Measurements from ENCODE around the gene ECHDC3.

ECHDC3 gene

GRCh38 chr10:11715815-11716494, 26.2 kb upstream of the ECHDC3 start:
- DNase-seq (ENCODE audit: low read depth in 2 of 2) = no peak
- no peak overlapping the region for H3K4me3 ChIP-seq (replicated peaks in 1 of 2; ENCODE audit: low read depth in 2 of 2, low read length in 2 of 2)
- no peak for TF ChIP-seq CTCF (IDR thresholded peaks at IDR 0.05; ENCODE audit: low read depth, low read length)

GRCh38 chr10:11716686-11717085, 25.5 kb upstream of the ECHDC3 start:
- TF ChIP-seq CTCF (IDR thresholded peaks at IDR 0.05; ENCODE audit: low read depth, low read length) = no peak
- no peak overlapping the region for H3K4me3 ChIP-seq (replicated peaks in 1 of 2; ENCODE audit: low read depth in 2 of 2, low read length in 2 of 2)
- DNase-seq (ENCODE audit: low read depth in 2 of 2) = no peak

- no peak for DNase-seq (ENCODE audit: low read depth in 2 of 2)
- no peak overlapping the region for H3K4me3 ChIP-seq (replicated peaks in 1 of 2; ENCODE audit: low read depth in 2 of 2, low read length in 2 of 2)
- TF ChIP-seq CTCF (IDR thresholded peaks at IDR 0.05; ENCODE audit: low read depth, low read length) = no peak
Observed at GRCh38 chr10:11719496-11720259, 22.5 kb upstream of the ECHDC3 start.

GRCh38 chr10:11720260-11720741, 21.9 kb upstream of the ECHDC3 start:
- TF ChIP-seq CTCF (IDR thresholded peaks at IDR 0.05; ENCODE audit: low read depth, low read length) = no peak
- no peak overlapping the region for H3K4me3 ChIP-seq (replicated peaks in 1 of 2; ENCODE audit: low read depth in 2 of 2, low read length in 2 of 2)
- DNase-seq (ENCODE audit: low read depth in 2 of 2) = no peak

GRCh38 chr10:11721806-11722205, 20.4 kb upstream of the ECHDC3 start:
- no peak for TF ChIP-seq CTCF (IDR thresholded peaks at IDR 0.05; ENCODE audit: low read depth, low read length)
- no peak for DNase-seq (ENCODE audit: low read depth in 2 of 2)
- H3K4me3 ChIP-seq (replicated peaks in 1 of 2; ENCODE audit: low read depth in 2 of 2, low read length in 2 of 2) = no peak overlapping the region

GRCh38 chr10:11723359-11723758, 18.8 kb upstream of the ECHDC3 start:
- DNase-seq (ENCODE audit: low read depth in 2 of 2) = no peak

More at GRCh38 chr10:11723359-11723758, 18.8 kb upstream of the ECHDC3 start:
- no peak for TF ChIP-seq CTCF (IDR thresholded peaks at IDR 0.05; ENCODE audit: low read depth, low read length)
- H3K4me3 ChIP-seq (replicated peaks in 1 of 2; ENCODE audit: low read depth in 2 of 2, low read length in 2 of 2) = no peak overlapping the region

All from cardiac fibroblast (primary cell).